ENCODE measurements around the gene EEFSEC. TPM values are rescaled to one million over a fixed set of nuclear protein-coding genes. Genes with fewer than 3 reads are reported as not detected.

Gene EEFSEC
- total and polyA plus RNA-seq, 10 donors = 8.5 to 19.2 (median 14.2) TPM

DNA sequence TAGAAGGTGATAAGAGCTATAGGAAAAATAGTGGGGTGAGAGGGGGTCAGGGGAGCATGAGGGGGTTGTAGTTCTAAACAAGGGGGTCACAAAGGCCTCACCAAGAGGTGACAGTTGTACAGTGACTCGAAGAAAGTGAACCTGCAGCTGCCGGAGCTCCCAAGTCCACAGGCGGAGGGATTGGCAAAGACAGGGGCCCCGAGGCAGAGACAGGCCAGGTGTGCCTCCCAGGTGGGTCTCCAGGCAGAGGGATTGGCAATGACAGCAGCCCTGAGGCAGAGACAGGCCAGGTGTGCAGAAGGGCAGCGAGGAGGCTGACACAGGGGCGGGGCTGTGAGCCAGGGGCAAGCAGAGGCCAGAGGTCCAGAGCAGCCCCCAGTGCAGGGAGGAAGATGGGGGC, 249.7 kb downstream of the EEFSEC start:
- no peak for DNase-seq
- no peaks in the 10 kb centered on the region for H3K4me1 ChIP-seq
- H3K27ac ChIP-seq = no peak overlapping the region
- H3K36me3 ChIP-seq = peaks cover 0 to 9% (median 0%) of the 10 kb centered on the region in 6 donors
- no peaks in the 10 kb centered on the region for H3K9me3 ChIP-seq
- H3K27me3 ChIP-seq (replicated peaks in 1 of 7) = no peaks in the 10 kb centered on the region
- H3K4me3 ChIP-seq = no peak overlapping the region
- intact Hi-C loops (cut with DNase I; ENCODE audit: low total_unique reads) = no loop called here
- TF ChIP-seq POLR2A (IDR thresholded peaks at IDR 0.05) (no peak), POLR2AphosphoS5 (IDR thresholded peaks at IDR 0.05) (no peak)
- TF ChIP-seq, protein P1, sequence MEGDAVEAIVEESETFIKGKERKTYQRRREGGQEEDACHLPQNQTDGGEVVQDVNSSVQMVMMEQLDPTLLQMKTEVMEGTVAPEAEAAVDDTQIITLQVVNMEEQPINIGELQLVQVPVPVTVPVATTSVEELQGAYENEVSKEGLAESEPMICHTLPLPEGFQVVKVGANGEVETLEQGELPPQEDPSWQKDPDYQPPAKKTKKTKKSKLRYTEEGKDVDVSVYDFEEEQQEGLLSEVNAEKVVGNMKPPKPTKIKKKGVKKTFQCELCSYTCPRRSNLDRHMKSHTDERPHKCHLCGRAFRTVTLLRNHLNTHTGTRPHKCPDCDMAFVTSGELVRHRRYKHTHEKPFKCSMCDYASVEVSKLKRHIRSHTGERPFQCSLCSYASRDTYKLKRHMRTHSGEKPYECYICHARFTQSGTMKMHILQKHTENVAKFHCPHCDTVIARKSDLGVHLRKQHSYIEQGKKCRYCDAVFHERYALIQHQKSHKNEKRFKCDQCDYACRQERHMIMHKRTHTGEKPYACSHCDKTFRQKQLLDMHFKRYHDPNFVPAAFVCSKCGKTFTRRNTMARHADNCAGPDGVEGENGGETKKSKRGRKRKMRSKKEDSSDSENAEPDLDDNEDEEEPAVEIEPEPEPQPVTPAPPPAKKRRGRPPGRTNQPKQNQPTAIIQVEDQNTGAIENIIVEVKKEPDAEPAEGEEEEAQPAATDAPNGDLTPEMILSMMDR (IDR thresholded peaks at IDR 0.05 in 8 of 11, conservative IDR thresholded peaks at IDR 0.05 in 3 of 11) = no peak
- WGBS, 5 donors = 92 to 96% (median 95%) methylated on average over 6 of the region's 6 CpGs

DNA sequence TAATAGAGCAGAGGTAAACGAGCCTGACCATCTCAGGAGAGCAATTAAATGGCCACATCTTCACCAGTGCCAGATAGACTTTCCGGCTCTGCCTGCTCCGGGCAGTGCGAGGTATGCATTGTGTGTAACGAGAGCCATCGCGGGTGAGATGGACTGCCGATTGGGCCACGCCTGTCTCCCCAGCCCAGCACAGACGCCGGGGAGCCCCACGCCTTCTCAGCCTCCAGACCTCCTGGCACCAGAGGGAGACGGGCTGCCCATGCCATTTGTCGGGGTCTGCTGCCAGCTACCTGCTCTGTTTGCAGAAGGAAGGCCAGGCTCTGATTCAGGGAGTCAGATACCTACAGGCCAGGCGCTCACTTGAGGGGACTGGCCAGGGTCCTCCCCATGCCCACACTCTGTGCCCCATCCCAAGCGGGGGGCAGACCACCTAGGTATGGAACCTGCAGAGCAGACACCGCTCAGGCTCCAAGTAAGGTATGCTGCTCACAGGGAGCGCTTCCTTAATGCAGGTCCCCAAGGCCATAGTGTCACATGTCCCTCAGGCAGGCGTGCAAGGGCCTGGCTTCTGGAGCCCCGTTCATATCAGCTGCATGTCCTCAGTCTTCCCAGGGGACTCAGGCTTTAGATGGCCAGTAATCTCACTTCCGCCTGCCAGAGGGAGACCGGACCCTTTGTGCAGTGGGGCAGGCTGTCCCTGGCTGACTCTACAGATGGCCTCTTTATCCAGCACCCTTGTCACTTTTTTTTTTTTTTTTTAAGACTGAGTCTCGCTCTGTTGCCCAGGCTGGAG, 251.2 kb downstream of the EEFSEC start:
- no peak for DNase-seq
- peaks cover 0 to 22% (median 0%) of the 10 kb centered on the region in 6 donors for H3K36me3 ChIP-seq
- no peaks in the 10 kb centered on the region for H3K9me3 ChIP-seq
- H3K27me3 ChIP-seq (replicated peaks in 1 of 7) = no peaks in the 10 kb centered on the region
- intact Hi-C loops (cut with DNase I; ENCODE audit: low total_unique reads) = no loop called here
- H3K27ac ChIP-seq = no peak overlapping the region
- no peak overlapping the region for H3K4me3 ChIP-seq
- H3K4me1 ChIP-seq = peaks cover 0 to 3% (median 0%) of the 10 kb centered on the region in 6 donors
- 87 to 94% (median 89%) methylated on average over 16 to 23 of the region's 23 CpGs for WGBS, 5 donors
- TF ChIP-seq, protein P1 (IDR thresholded peaks at IDR 0.05 in 8 of 11, conservative IDR thresholded peaks at IDR 0.05 in 3 of 11) = no peak
- no peak for TF ChIP-seq POLR2A (IDR thresholded peaks at IDR 0.05)
- TF ChIP-seq POLR2AphosphoS5 (IDR thresholded peaks at IDR 0.05) = no peak

DNA sequence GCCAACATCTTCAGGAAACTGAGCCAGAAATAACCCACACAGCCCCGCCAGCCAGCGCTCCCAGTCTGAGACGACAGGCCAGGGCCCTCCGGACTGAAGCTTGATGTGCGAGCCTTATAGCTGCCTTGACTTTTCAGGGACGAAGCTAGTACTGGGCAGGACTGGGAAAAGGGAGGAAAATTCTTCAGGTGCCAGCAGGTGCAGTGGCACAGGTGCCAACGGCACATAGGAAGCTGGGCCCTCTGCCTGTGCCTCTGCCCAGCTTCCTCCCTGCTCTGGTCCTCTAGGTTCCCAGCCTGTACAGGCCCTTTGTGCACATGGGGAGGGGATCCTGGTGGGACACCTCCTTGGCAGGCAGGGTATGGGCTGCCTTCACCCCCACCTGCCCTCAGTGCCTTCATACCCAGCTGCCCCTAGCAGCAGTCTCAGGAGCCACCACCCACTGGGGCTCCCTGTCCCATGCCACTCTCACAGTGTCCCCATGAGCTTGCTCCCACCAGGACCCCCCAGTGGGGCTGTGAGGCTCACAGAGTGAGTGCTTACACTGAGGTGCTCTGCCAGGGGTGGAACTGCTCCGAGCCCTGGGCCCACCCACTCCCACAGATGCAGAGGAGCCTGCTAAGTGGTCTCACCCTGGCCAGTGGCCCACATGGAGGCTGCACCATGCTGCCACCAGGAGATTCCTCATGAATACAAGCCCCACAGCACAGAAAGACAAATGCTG, 252.4 kb downstream of the EEFSEC start:
- WGBS, 5 donors = 94 to 97% (median 95%) methylated on average over 8 of the region's 8 CpGs
- Histone ChIP-seq H3K27me3 (replicated peaks in 1 of 7) (no peaks in the 10 kb centered on the region), H3K9me3 (no peaks in the 10 kb centered on the region), H3K36me3 (peaks cover 0 to 27% (median 0%) of the 10 kb centered on the region in 6 donors), H3K4me3 (no peak overlapping the region), H3K4me1 (peaks cover 0 to 10% (median 0%) of the 10 kb centered on the region in 6 donors), H3K27ac (no peak overlapping the region)
- intact Hi-C loops (cut with DNase I; ENCODE audit: low total_unique reads) = no loop called here
- no peak for DNase-seq
- TF ChIP-seq POLR2A (IDR thresholded peaks at IDR 0.05) (no peak), POLR2AphosphoS5 (IDR thresholded peaks at IDR 0.05) (no peak)
- TF ChIP-seq, protein P1 (IDR thresholded peaks at IDR 0.05 in 8 of 11, conservative IDR thresholded peaks at IDR 0.05 in 3 of 11) = no peak

DNA sequence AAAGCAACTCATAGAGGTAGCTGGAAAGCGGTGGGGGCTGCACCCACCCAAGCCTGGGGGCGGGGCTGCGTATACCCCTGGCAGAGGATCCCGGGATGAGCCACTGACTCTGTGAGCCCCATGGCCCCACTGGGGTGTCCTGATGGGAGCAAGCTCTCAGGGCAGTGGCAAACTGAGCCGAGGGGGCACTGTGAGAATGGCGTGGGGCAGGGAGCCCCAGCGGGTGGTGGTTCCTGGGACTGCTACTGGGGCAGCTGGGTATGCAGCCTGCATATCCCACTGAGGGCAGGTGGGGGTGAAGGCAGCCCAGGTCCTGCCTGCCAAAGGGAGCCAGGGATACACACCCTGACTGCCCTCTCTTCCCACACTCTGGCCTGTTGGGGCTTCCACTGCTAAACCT, 254.0 kb downstream of the EEFSEC start:
- Histone ChIP-seq H3K27me3 (replicated peaks in 1 of 7) (no peaks in the 10 kb centered on the region), H3K36me3 (peaks cover 0 to 27% (median 0%) of the 10 kb centered on the region in 6 donors), H3K27ac (no peak overlapping the region), H3K4me3 (no peak overlapping the region), H3K9me3 (no peaks in the 10 kb centered on the region), H3K4me1 (peaks cover 0 to 10% (median 0%) of the 10 kb centered on the region in 6 donors)
- DNase-seq = no peak
- intact Hi-C loops (cut with DNase I; ENCODE audit: low total_unique reads) = no loop called here
- TF ChIP-seq POLR2AphosphoS5 (IDR thresholded peaks at IDR 0.05) (no peak), POLR2A (IDR thresholded peaks at IDR 0.05) (no peak)
- TF ChIP-seq, protein P1 (IDR thresholded peaks at IDR 0.05 in 8 of 11, conservative IDR thresholded peaks at IDR 0.05 in 3 of 11) = no peak
- 93 to 98% (median 96%) methylated on average over 7 of the region's 7 CpGs for WGBS, 5 donors
